Progenitor cell of endocrine pancreas (in vitro differentiated cells): Measurements from ENCODE around the gene TRAK2. TPM values are rescaled to one million over a fixed set of nuclear protein-coding genes. Genes with fewer than 3 reads are reported as not detected.

Source experiments
- DNase-seq: peaks from one replicate; pipeline ENCODE4 v3.0.0; 2021; ENCODE audit warnings: low spot score; ENCODE audit not compliant: unreplicated experiment
- H3K27ac Mint-ChIP-seq: 2 replicates; pipeline ENCODE4 v1.8.0; 2021; ENCODE audit warnings: mild to moderate bottlenecking, moderate library complexity, mixed read lengths
- H3K27me3 Mint-ChIP-seq: 2 replicates; pipeline ENCODE4 v1.8.0; 2021; ENCODE audit warnings: mixed read lengths
- H3K36me3 Mint-ChIP-seq: 2 replicates; pipeline ENCODE4 v1.8.0; 2022; ENCODE audit warnings: mixed read lengths; ENCODE audit not compliant: insufficient read depth
- H3K4me1 Mint-ChIP-seq: 2 replicates; pipeline ENCODE4 v1.8.0; 2021; ENCODE audit warnings: low read depth, mixed read lengths
- H3K4me3 Mint-ChIP-seq: 2 replicates; pipeline ENCODE4 v1.8.0; 2021; ENCODE audit warnings: low read depth, mild to moderate bottlenecking, moderate library complexity, mixed read lengths
- H3K9me3 Mint-ChIP-seq: 2 replicates; pipeline ENCODE4 v1.8.0; 2021; ENCODE audit warnings: low read depth, mixed read lengths
- total RNA-seq: library from RNA; stranded (reverse); gene quantifications from 2 replicates; pipeline ENCODE4 v1.2.1, GENCODE V29; 2021
- TF ChIP-seq, protein P1 (sequence below): fragments of 200-600 bp; sonication (generic); IDR thresholded peaks from one replicate; pipeline ENCODE4 v1.5.0; 2021; ENCODE audit warnings: antibody characterized with exemption, mild to moderate bottlenecking; ENCODE audit not compliant: unreplicated experiment

TRAK2 gene
- total RNA-seq, 1 donor from 2014 or later, result 18.2 TPM

DNA sequence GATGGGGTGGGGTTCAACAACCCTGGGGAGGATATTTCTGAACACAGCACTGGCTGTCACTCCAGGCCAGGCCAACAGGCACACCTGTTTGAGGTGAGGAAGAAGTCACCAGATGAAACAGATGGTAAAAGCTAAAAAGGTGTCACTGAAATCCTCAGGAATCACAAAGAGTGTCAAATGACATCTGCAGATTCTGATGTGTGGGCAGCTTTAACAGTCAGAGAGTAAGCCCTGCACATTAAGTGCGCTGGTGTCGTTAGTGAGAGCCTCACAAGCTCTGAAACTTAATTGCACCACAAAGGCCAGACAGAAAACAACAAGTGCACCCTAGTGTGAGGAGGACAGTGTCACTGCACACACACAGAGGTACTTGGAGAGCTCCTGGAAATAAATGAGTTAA, 107.7 kb downstream of the TRAK2 start:
- H3K36me3 Mint-ChIP-seq, result no peaks in the 10 kb centered on the region
- H3K27ac Mint-ChIP-seq, result peak overlapping the region; percentile 18
- TF ChIP-seq, protein P1, sequence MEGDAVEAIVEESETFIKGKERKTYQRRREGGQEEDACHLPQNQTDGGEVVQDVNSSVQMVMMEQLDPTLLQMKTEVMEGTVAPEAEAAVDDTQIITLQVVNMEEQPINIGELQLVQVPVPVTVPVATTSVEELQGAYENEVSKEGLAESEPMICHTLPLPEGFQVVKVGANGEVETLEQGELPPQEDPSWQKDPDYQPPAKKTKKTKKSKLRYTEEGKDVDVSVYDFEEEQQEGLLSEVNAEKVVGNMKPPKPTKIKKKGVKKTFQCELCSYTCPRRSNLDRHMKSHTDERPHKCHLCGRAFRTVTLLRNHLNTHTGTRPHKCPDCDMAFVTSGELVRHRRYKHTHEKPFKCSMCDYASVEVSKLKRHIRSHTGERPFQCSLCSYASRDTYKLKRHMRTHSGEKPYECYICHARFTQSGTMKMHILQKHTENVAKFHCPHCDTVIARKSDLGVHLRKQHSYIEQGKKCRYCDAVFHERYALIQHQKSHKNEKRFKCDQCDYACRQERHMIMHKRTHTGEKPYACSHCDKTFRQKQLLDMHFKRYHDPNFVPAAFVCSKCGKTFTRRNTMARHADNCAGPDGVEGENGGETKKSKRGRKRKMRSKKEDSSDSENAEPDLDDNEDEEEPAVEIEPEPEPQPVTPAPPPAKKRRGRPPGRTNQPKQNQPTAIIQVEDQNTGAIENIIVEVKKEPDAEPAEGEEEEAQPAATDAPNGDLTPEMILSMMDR, result no peak
- no peaks in the 10 kb centered on the region for H3K9me3 Mint-ChIP-seq
- no peak for DNase-seq
- peaks cover 12% of the 10 kb centered on the region for H3K4me1 Mint-ChIP-seq
- H3K27me3 Mint-ChIP-seq, result no peaks in the 10 kb centered on the region
- no peak overlapping the region for H3K4me3 Mint-ChIP-seq

DNA sequence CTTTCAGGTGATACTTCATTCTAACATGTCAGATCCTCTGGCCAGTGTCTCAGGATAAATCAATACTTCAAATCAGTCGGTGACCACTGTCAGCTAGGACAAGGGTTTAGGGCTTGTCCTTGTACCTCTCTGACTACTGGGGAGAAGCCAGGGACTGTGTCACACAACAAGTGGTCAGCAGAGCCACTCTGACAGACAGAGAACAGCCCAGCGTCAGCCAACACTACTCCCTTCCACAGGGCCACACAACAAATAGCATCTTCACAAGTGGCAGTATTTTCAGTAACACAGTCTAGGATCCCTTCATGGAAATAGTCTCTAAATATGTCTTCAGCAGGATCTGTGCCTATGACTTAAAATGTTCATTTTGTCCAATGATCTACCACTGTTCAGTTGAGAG, 108.3 kb downstream of the TRAK2 start:
- H3K27ac Mint-ChIP-seq, result peak overlapping the region; percentile 18
- H3K36me3 Mint-ChIP-seq, result no peaks in the 10 kb centered on the region
- H3K27me3 Mint-ChIP-seq, result no peaks in the 10 kb centered on the region
- no peak for DNase-seq
- H3K9me3 Mint-ChIP-seq, result no peaks in the 10 kb centered on the region
- H3K4me3 Mint-ChIP-seq, result no peak overlapping the region
- peaks cover 12% of the 10 kb centered on the region for H3K4me1 Mint-ChIP-seq
- TF ChIP-seq, protein P1, result no peak

DNA sequence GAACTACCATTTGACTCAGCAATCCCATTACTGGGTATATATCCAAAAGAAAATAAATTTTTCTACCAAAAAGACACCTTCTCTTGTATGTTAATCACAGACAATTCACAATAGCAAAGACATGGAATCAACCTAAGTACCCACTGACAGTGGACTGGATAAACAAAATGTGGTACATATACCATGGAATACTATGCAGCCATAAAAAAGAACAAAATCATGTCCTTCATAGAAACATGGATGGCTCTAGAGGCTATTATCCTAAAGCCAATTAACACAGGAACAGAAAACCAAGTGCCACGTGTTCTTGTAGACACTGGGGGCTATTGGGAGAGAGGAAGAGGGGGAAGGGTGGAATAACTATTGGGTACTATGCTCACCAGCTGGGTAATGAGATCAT, 121.8 kb downstream of the TRAK2 start:
- TF ChIP-seq, protein P1, result no peak
- DNase-seq, result no peak
- Mint-ChIP-seq H3K4me1 (no peaks in the 10 kb centered on the region), H3K4me3 (no peak overlapping the region), H3K27me3 (no peaks in the 10 kb centered on the region), H3K9me3 (peaks cover 23% of the 10 kb centered on the region), H3K36me3 (peaks cover 1% of the 10 kb centered on the region), H3K27ac (no peak overlapping the region)

DNA sequence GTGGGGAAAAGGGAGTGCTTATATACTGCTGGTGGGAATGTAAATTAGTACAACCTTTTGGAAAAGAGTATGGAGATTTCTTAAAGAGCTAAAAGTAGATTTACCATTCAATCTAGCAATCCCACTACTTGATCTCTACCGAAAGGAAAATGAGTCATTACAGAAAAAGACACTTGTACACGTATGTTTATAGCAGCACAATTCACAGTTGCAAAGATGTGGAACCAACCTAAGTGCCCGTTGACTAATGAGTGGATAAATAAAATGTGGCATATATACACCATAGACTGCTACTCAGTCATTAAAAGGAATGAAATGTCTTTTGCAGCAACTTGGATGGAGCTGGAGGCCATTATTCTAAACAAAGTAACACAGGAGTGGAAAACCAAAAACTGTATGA, 123.6 kb downstream of the TRAK2 start:
- DNase-seq, result no peak
- peaks cover 34% of the 10 kb centered on the region for H3K9me3 Mint-ChIP-seq
- no peak overlapping the region for H3K27ac Mint-ChIP-seq
- H3K27me3 Mint-ChIP-seq, result no peaks in the 10 kb centered on the region
- H3K4me3 Mint-ChIP-seq, result no peak overlapping the region
- no peaks in the 10 kb centered on the region for H3K4me1 Mint-ChIP-seq
- peaks cover 1% of the 10 kb centered on the region for H3K36me3 Mint-ChIP-seq
- TF ChIP-seq, protein P1, result no peak

Other genes with a start within 250 kb of the TRAK2 start
- 2.8 and 5.0 TPM in 2 replicates for gene CASP8, start 190.9 kb downstream of the TRAK2 start, total RNA-seq
- gene FLACC1, start 94.1 kb downstream of the TRAK2 start, total RNA-seq, result 0.55 and 0.69 TPM in 2 replicates
- 48.2 and 51.0 TPM in 2 replicates for gene STRADB, start 282 bp upstream of the TRAK2 start, total RNA-seq
- gene TMEM237, start 192.0 kb upstream of the TRAK2 start, total RNA-seq, result 55.3 and 57.8 TPM in 2 replicates
- 0.22 TPM in 1 of 2 replicates, not detected in the other for gene MPP4, start 247.2 kb upstream of the TRAK2 start, total RNA-seq